ENCODE measurements around the gene ASPRV1. TPM values are rescaled to one million over a fixed set of nuclear protein-coding genes. Genes with fewer than 3 reads are reported as not detected.

ASPRV1 gene
- total and polyA plus RNA-seq, 4 donors = 0.19 to 0.75 (median 0.23) TPM

GRCh38 chr2:69956475-69956979, 4.9 kb downstream of the ASPRV1 start:
- H3K4me3 ChIP-seq (ENCODE audit: low read depth in 1 of 3, low read length in 3 of 3) = no peak overlapping the region
- no peaks in the 10 kb centered on the region for H3K4me1 ChIP-seq (ENCODE audit: control insufficient read depth in 4 of 4, insufficient read depth in 4 of 4, low read length in 3 of 4)
- TF ChIP-seq FOXA1 (IDR thresholded peaks at IDR 0.05) (no peak), SP1 (IDR thresholded peaks at IDR 0.05) (no peak), EGR1 (IDR thresholded peaks at IDR 0.05; ENCODE audit: low read depth in 2 of 2) (no peak), RXRA (IDR thresholded peaks at IDR 0.05) (no peak)
- no peak for DNase-seq (ENCODE audit: low spot score)
- H3K27ac ChIP-seq (ENCODE audit: low read depth in 1 of 2, low read length in 2 of 2) = no peak overlapping the region
- no peaks in the 10 kb centered on the region for H3K9me3 ChIP-seq (ENCODE audit: control insufficient read depth in 4 of 4, low read length in 3 of 4)
- H3K9ac ChIP-seq (ENCODE audit: low read depth in 1 of 2, low read length in 2 of 2) = no peak overlapping the region
- WGBS = 90% methylated on average over 6 of the region's 6 CpGs
- H3K27me3 ChIP-seq (ENCODE audit: control insufficient read depth in 4 of 4, insufficient read depth in 4 of 4, low read length in 3 of 4) = no peaks in the 10 kb centered on the region
- H3K36me3 ChIP-seq (ENCODE audit: control insufficient read depth in 4 of 4, insufficient read depth in 3 of 4, low read depth in 1 of 4, low read length in 3 of 4) = no peaks in the 10 kb centered on the region

DNA sequence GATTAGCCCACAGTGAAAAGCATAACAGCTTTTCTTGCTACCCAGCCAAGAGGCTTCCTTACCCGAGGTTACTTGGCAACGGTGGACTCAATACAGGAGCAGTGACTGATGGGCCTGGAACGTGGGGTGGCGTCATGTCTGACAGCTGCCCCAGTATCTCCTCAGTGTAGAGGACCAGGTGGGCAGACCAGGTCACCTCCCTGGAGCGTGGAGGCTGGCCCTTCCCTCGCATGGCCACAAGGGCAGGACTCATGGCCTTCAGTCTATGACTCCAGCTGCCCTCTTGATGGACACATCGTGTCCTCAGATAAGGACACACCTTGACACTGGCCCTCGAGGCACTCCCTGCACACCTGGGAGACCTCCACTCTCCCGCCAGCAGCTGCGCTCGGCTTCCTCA, 6.4 kb downstream of the ASPRV1 start:
- Histone ChIP-seq H3K4me3 (ENCODE audit: low read depth in 1 of 3, low read length in 3 of 3) (no peak overlapping the region), H3K9me3 (ENCODE audit: control insufficient read depth in 4 of 4, low read length in 3 of 4) (no peaks in the 10 kb centered on the region), H3K4me1 (ENCODE audit: control insufficient read depth in 4 of 4, insufficient read depth in 4 of 4, low read length in 3 of 4) (no peaks in the 10 kb centered on the region), H3K27ac (ENCODE audit: low read depth in 1 of 2, low read length in 2 of 2) (no peak overlapping the region), H3K36me3 (ENCODE audit: control insufficient read depth in 4 of 4, insufficient read depth in 3 of 4, low read depth in 1 of 4, low read length in 3 of 4) (no peaks in the 10 kb centered on the region), H3K9ac (ENCODE audit: low read depth in 1 of 2, low read length in 2 of 2) (no peak overlapping the region), H3K27me3 (ENCODE audit: control insufficient read depth in 4 of 4, insufficient read depth in 4 of 4, low read length in 3 of 4) (no peaks in the 10 kb centered on the region)
- WGBS = 89% methylated on average over 11 of the region's 11 CpGs
- no peak for DNase-seq (ENCODE audit: low spot score)
- no peak for TF ChIP-seq NR2F2 (IDR thresholded peaks at IDR 0.05)
- TF ChIP-seq HNF4A (conservative IDR thresholded peaks at IDR 0.05) = no peak
- no peak for TF ChIP-seq SP1 (IDR thresholded peaks at IDR 0.05)
- TF ChIP-seq HNF4G (IDR thresholded peaks at IDR 0.05) = no peak
- TF ChIP-seq ZBTB33 (IDR thresholded peaks at IDR 0.05) = no peak
- no peak for TF ChIP-seq RXRA (IDR thresholded peaks at IDR 0.05)
- TF ChIP-seq MAX (IDR thresholded peaks at IDR 0.05) = no peak

- no peak overlapping the region for H3K9ac ChIP-seq (ENCODE audit: low read depth in 1 of 2, low read length in 2 of 2)
- DNase-seq (ENCODE audit: low spot score) = no peak
- H3K4me1 ChIP-seq (ENCODE audit: control insufficient read depth in 4 of 4, insufficient read depth in 4 of 4, low read length in 3 of 4) = no peaks in the 10 kb centered on the region
- TF ChIP-seq NR2F2 (IDR thresholded peaks at IDR 0.05) (no peak), HNF4G (IDR thresholded peaks at IDR 0.05) (no peak), RAD21 (IDR thresholded peaks at IDR 0.05) (no peak), MAX (IDR thresholded peaks at IDR 0.05) (no peak), FOXA1 (IDR thresholded peaks at IDR 0.05) (no peak), YY1 (IDR thresholded peaks at IDR 0.05) (no peak), SP1 (IDR thresholded peaks at IDR 0.05) (no peak), GABPA (IDR thresholded peaks at IDR 0.05 in 1 of 2, conservative IDR thresholded peaks at IDR 0.05 in 1 of 2) (no peak), RXRA (IDR thresholded peaks at IDR 0.05) (no peak), TAF1 (conservative IDR thresholded peaks at IDR 0.05) (no peak), EGR1 (IDR thresholded peaks at IDR 0.05; ENCODE audit: low read depth in 2 of 2) (no peak), JUND (IDR thresholded peaks at IDR 0.05) (no peak), FOXA2 (IDR thresholded peaks at IDR 0.05) (no peak), ZBTB33 (IDR thresholded peaks at IDR 0.05) (no peak), HNF4A (conservative IDR thresholded peaks at IDR 0.05) (no peak)
- TF ChIP-seq, protein P1, sequence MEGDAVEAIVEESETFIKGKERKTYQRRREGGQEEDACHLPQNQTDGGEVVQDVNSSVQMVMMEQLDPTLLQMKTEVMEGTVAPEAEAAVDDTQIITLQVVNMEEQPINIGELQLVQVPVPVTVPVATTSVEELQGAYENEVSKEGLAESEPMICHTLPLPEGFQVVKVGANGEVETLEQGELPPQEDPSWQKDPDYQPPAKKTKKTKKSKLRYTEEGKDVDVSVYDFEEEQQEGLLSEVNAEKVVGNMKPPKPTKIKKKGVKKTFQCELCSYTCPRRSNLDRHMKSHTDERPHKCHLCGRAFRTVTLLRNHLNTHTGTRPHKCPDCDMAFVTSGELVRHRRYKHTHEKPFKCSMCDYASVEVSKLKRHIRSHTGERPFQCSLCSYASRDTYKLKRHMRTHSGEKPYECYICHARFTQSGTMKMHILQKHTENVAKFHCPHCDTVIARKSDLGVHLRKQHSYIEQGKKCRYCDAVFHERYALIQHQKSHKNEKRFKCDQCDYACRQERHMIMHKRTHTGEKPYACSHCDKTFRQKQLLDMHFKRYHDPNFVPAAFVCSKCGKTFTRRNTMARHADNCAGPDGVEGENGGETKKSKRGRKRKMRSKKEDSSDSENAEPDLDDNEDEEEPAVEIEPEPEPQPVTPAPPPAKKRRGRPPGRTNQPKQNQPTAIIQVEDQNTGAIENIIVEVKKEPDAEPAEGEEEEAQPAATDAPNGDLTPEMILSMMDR (IDR thresholded peaks at IDR 0.05; ENCODE audit: low read depth, low read length, missing input control) = no peak
- TF ChIP-seq, protein P2, sequence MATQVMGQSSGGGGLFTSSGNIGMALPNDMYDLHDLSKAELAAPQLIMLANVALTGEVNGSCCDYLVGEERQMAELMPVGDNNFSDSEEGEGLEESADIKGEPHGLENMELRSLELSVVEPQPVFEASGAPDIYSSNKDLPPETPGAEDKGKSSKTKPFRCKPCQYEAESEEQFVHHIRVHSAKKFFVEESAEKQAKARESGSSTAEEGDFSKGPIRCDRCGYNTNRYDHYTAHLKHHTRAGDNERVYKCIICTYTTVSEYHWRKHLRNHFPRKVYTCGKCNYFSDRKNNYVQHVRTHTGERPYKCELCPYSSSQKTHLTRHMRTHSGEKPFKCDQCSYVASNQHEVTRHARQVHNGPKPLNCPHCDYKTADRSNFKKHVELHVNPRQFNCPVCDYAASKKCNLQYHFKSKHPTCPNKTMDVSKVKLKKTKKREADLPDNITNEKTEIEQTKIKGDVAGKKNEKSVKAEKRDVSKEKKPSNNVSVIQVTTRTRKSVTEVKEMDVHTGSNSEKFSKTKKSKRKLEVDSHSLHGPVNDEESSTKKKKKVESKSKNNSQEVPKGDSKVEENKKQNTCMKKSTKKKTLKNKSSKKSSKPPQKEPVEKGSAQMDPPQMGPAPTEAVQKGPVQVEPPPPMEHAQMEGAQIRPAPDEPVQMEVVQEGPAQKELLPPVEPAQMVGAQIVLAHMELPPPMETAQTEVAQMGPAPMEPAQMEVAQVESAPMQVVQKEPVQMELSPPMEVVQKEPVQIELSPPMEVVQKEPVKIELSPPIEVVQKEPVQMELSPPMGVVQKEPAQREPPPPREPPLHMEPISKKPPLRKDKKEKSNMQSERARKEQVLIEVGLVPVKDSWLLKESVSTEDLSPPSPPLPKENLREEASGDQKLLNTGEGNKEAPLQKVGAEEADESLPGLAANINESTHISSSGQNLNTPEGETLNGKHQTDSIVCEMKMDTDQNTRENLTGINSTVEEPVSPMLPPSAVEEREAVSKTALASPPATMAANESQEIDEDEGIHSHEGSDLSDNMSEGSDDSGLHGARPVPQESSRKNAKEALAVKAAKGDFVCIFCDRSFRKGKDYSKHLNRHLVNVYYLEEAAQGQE (IDR thresholded peaks at IDR 0.05) = no peak
- TF ChIP-seq, protein P3, sequence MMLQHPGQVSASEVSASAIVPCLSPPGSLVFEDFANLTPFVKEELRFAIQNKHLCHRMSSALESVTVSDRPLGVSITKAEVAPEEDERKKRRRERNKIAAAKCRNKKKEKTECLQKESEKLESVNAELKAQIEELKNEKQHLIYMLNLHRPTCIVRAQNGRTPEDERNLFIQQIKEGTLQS (IDR thresholded peaks at IDR 0.05) = no peak
- H3K9me3 ChIP-seq (ENCODE audit: control insufficient read depth in 4 of 4, low read length in 3 of 4) = no peaks in the 10 kb centered on the region
- H3K27me3 ChIP-seq (ENCODE audit: control insufficient read depth in 4 of 4, insufficient read depth in 4 of 4, low read length in 3 of 4) = no peaks in the 10 kb centered on the region
- 96% methylated on average over 1 of the region's 1 CpG for WGBS
- no peak overlapping the region for H3K4me3 ChIP-seq (ENCODE audit: low read depth in 1 of 3, low read length in 3 of 3)
- H3K27ac ChIP-seq (ENCODE audit: low read depth in 1 of 2, low read length in 2 of 2) = no peak overlapping the region
- H3K36me3 ChIP-seq (ENCODE audit: control insufficient read depth in 4 of 4, insufficient read depth in 3 of 4, low read depth in 1 of 4, low read length in 3 of 4) = no peaks in the 10 kb centered on the region
These were observed 7.3 kb downstream of the ASPRV1 start for GRCh38 chr2:69954084-69954483.

Data from liver (tissue), 9 donors.